Cardiac fibroblast (primary cell): ENCODE results near the gene GNAS-AS1.

Experiments
- DNase-seq, 2 donors: peaks; one replicate each; pipeline versions ENCODE4 v3.0.0 to v3.0.0-alpha.2; 2010; ENCODE audit warnings: low read depth in 2 of 2
- H3K4me3 ChIP-seq, 2 donors: replicated peaks in 1 of 2; 1 replicate in 1 of 2; 2 replicates in 1 of 2; pipeline ENCODE4 v1.5.1; 2011; ENCODE audit warnings: low read depth in 2 of 2, low read length in 2 of 2, mild to moderate bottlenecking in 2 of 2, moderate library complexity in 1 of 2
- CTCF ChIP-seq: IDR thresholded peaks from one replicate; pipeline ENCODE4 v1.5.1; 2011; ENCODE audit warnings: low read depth, mild to moderate bottlenecking, low read length, inconsistent platforms

Gene GNAS-AS1

GRCh38 chr20:58787211-58788005 is 63.3 kb downstream of the GNAS-AS1 start:
- DNase-seq, result no peak
- no peak for TF ChIP-seq CTCF
- H3K4me3 ChIP-seq, result no peak overlapping the region

- no peak for DNase-seq
- no peak for TF ChIP-seq CTCF
- H3K4me3 ChIP-seq, result no peak overlapping the region
Observed at GRCh38 chr20:58784321-58785074, 66.2 kb downstream of the GNAS-AS1 start.

GRCh38 chr20:58783511-58784011 is 67.1 kb downstream of the GNAS-AS1 start:
- H3K4me3 ChIP-seq, result no peak overlapping the region
- DNase-seq, result no peak
- TF ChIP-seq CTCF, result no peak

GRCh38 chr20:58781138-58781537 is 69.6 kb downstream of the GNAS-AS1 start:
- no peak for DNase-seq
- TF ChIP-seq CTCF, result no peak
- no peak overlapping the region for H3K4me3 ChIP-seq

DNA sequence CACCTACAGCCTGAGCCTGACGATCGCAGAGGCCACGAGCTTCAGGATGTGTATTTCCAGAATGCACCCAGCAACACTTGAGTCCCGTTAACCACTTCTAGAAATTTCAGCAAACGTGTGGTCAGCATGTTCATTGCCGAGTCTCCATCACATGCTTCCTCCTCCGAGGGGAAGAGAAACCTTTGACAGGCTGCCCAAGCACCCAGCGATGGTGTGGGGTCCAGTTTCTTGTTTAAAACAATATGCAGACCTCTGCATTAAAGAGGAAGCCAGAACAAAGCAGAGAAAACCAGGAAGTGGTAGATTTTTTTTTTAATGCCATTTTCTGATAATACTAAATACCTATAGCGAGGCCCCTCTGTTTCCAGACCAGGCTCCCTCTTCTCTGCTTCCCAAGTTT is 71.9 kb downstream of the GNAS-AS1 start:
- no peak for TF ChIP-seq CTCF
- no peak overlapping the region for H3K4me3 ChIP-seq
- no peak for DNase-seq

GRCh38 chr20:58777657-58778056 is 73.0 kb downstream of the GNAS-AS1 start:
- TF ChIP-seq CTCF, result no peak
- DNase-seq, result no peak
- no peak overlapping the region for H3K4me3 ChIP-seq
